Fibroblast of skin of abdomen (primary cell): ENCODE data around the gene TNPO1.
"Not testable (repeated sequence)": the region's sequence is repeated elsewhere in the genome, so short reads cannot be mapped to it uniquely, and the experiment has no call there.

ENCODE experiments used
- DNase-seq: peaks from one replicate; pipeline ENCODE4 v3.0.0-alpha.2; 2013

Gene TNPO1

DNA sequence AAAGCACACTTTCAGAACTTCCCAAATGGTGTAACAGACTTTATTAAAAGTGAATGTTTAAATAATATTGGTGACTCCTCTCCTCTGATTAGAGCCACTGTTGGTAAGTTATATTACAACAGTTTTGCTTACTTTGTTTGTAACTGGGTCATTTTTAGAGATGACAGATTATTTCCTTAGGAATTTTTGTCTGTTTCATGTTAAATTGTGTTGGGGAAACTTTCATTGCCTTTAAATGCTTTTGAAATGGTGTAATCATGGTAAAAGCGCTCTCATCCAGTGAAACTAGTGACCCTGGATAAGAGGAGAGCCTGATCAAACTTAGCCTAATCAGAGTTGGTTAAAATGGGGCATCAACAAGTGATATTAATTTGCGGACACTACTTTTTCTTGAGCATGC, 39.4 kb downstream of the TNPO1 start:
- no peak for DNase-seq

DNA sequence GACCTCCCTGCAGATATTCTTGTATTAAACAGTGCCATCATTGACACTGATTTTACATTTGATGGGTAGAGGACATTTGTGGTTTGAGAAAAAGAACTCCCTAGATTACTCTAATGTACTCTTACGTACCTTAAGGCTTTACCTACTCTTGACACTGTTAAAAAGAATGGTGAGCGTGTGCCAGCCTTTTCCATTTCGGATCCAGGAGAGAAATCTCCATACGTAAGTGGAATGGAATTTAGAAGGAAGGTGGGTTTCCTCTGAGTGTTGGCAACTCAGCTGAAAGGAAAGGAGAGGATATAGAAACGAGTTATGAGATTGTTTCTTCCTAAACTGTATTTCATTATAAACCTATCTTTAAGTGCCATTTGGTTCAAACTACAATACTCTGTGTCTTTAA, 40.9 kb downstream of the TNPO1 start:
- DNase-seq = no peak

DNA sequence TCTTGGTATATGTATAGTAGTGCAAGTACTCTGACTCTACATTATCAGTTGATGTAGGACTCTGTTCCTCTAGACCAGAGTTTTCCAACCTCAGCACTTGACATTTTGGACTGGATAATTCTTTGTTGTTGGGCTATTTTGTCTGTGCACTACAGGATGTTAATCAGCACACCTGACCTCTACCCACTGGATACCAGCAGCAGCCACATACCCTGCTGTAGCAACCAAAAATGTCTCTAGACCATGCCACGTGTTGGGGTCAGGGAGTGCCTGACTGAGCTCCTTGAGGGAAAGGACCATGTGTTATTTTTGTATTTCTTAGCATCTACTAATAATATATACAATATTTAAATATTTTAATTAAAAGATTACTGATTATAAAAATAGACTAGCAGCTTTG, 42.7 kb downstream of the TNPO1 start:
- DNase-seq = no peak

DNA sequence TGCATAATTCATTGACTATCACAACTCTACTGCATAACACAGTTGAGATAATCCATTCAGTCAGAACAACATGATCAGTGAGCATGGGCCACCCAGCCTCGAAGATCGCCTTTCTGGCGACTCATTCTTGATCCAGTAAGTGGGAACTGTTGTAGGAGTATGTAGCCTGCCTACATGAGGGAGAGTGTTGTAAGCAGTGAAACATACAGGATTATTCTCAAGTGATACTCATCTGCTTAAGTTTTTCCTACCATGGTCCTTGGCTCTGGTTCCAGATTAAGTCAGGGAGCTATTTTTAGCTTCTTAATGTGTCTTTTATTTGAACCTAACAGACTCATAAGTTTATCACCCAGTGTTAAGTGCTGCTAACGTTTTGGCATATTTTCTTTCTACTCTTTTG, 44.0 kb downstream of the TNPO1 start:
- peak; percentile 48 for DNase-seq

DNA sequence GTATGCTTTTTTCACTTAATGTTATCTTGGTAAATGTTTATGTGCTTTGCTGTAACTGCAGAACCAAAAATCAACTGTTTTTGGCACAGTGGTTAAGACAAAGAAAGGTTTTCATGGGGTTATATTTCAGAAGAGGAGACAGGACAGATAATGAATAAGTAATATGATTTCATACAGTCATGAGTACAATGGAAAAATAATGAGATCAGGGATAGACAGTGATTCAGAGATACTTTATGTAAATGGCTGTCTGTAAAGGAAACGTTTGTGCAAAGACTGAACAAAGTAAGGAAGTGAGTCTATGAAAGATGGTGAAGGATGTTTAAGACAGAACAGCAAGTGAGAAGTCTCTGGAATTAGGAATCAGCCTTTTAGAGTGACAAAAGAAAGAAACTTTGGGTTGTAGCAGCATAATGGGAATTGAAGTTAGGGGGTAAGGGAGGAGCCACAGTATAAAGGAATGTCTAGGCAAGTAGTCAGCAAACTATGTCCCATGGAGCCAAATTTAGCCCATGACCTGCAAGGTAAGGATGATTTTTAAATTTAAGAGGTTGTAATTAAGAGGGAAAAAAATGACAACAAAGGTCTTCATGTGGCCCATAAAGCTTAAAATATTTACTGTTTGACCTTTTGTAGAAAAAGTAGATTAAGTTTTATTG, 55.0 kb downstream of the TNPO1 start:
- peak; percentile 2 for DNase-seq

DNA sequence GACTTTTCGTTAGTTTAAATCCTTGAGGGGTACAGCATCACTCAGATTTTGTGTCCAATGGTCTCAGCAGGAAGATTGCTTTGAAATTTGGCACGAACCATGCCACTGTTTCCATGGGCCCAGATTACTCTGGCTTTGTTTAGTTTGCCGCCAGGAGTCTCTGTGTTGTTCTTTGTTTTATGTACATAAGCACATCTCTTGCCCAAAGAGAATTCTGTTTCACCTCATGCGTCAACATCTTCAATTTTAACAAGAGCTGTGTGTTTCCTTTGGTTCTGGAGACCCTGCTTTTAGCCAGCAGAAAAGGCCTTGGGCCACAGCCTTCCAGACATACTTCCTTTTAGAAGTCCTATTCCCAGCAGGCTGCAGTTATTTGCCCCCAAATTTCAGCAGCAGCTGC, 62.4 kb downstream of the TNPO1 start:
- no peak for DNase-seq

DNA sequence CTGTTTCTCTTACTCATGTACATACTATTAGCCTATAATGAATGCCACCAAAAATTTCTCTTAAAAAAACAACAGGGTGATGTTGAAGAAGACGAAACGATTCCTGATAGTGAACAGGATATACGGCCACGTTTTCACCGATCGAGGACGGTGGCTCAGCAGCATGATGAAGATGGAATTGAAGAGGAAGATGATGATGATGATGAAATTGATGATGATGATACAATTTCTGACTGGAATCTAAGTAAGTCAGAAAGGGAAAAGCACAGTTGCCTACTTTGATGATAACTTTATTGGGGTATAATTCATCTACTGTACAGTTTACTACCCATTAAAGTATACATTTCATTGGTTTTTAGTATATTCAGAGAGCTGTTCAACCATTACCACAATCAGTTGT, 66.5 kb downstream of the TNPO1 start:
- no peak for DNase-seq

DNA sequence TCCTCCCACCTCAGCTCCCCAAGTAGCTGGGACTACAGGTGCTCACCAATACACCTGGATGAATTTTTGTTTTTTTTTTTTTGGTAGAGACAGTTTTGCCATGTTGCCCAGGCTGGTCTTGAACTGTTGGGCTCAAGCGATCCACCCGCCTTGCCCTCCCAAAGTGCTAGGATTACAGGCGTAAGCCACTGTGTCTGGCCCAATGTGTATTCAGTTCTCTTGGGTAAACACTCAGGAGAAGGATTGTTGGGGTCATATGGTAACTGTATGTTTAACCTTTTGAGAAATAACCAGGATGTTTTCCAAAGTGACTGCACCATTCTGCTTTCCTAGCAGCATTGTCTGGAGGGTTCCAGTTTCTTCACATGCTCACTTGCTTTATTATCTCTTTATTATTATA, 67.4 kb downstream of the TNPO1 start:
- DNase-seq = no peak

DNA sequence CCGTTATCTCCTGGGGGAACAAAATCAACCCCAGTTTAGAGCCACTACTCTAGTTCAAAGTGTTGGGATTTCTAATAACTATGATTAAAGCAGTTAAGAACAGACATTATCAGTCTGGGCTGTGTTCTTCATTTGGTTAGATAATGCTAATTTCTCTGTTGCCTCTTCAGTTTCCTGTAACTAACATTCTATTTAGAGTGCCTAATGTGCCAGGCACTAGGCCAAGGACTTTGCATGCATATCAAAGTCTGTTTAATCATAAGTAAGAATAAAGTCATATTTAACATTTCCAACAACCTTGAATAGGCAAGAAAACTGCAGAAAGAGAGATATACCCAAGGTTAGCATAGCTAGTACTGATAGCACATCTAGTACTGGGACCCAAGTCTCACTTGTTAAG, 68.4 kb downstream of the TNPO1 start:
- DNase-seq = no peak

DNA sequence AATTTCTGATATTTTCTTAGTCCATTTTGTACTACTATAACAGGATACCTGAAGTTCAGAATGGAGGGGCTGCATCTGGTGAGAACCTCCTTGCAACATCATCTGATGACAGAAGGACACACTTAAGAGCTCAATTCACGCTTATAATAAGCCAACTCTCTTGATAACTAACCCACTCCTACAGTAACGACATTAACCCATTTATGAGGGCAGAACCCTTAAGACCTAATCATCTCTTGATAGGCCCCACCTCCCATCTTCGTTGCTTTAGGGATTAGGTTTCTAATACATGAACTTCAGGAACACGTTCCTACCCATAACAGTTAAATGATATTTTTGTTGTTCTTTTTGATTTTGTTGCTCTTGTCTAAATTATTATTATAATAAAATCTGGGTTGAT, 69.4 kb downstream of the TNPO1 start:
- DNase-seq = no peak

DNA sequence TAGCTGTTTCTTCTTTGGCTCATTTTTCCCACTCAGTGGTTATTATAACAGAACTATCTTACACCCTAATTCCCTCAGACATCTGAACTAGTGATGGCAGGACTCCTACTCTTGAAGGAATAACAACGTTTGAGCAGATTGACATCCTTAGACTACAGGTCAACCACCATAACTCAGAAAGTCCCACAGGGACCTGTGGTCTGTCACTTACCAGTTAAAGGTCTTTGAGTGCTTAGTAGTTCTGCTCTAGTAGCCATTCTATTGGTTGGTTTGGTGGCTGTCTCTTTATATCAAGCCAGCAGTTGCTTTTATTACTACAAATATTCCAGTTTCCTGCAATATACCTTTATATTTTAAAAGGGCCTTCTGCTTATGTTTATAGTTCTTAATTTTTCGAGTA, 72.1 kb downstream of the TNPO1 start:
- no peak for DNase-seq

DNA sequence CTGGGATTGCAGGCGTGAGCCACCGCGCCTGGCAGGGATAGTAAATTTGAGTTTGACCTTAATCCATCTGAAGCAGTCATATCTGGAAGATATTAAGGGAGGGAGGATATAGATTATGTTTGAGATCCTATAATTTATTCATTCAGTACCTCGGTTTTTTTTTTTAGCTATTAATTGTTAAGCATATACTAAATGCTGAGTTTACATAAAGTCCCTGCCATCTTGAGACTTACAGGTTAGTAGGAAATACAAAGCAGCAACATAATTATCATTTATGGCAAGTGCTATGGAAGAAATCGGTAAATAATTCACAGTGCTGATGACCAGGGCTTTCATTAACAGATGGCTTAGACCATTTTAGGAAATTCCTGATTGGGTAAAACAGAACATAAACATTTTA, 72.9 kb downstream of the TNPO1 start:
- no peak for DNase-seq

DNA sequence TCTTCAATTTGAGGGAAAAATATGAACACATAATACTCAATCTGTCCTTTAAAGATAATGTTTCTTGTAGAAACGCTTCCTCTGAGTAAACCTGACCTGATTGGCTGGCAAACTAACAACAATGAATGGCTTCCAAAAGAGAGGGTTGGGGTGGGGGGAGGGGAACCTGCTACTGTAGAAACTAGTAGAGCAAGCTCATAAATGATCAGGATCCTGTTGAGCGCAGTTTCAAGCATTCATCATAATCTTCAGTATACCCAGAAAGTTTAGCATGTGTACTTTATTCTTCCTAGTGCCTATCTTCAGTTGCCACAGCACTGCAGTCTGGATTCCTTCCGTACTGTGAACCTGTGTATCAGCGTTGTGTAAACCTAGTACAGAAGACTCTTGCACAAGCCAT, 76.4 kb downstream of the TNPO1 start:
- no peak for DNase-seq

DNA sequence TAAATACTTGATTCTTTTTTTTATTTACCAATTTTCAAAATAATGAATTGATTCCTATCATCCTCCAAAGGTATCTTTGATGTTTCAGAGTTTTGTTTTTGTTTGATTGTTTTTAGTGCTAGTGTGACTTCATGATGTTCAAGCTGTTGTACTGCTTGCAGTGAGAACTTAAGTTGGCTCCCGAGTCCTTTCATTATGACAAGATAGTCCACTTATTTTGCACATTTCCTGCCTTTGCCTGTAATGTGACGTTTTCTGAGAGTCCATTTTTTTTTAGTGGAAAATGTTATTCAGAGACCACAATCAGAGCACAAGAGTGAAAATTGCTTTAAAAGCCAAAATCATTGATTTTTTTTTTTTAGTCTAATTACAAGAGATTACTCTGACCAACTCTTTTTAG, 79.3 kb downstream of the TNPO1 start:
- no peak for DNase-seq

DNA sequence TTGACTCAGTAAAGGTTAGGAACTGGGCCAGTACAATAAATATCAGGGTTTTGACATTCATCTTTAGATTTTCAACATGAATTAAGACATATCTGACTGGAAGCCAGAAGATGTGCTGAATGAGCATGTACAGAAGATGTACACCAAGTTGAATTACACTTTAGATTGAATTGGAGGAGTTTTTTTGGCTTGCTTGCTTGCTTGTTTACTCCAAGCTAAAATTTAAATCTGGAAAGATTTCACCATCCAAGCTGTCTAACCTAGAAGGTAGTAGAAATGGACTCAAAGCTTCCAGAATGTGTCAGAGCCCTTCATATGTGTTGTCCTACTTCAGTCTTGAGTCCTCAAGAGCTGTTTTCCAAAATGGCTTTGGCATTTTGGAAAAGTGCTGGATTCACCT, 90.3 kb downstream of the TNPO1 start:
- DNase-seq = no peak

DNA sequence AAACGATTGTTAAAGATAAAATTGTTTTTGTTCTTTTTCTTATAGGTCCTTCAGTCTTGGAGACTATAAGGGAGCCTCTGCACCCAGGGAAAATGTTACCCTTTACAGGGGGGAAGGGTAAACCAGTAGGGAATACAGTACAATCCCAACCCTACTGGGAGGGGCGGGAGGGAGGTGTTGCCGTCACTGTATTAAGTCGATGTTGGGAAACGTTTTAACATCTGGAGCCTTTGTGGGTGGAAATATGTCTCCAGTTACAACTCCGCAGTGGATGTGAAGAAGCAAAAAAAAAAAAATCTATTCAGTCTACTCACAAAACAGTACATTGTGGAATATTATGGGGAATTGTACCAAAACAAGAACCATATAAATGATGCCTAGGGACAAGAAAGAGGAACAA, 92.2 kb downstream of the TNPO1 start:
- DNase-seq = peak; percentile 30

DNA sequence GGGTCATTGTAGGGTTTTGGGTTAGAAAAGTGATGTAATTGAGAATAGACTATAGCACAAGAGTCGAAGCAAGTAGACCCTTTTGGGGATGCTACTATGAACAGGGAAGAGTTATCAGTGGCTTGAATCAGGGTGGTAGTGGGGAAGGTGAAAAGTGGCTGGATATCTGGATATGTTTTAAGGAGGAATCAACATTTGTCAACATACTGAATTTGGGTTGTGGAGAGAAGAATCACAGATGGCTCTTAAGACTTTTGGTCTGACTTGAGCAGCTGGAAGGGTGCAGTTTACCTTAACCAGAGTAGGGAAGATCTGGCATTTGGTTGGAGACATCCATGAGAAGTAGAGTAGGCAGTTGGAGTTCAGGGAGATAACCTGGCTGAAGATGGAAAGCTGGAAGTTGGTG, 100.9 kb downstream of the TNPO1 start:
- DNase-seq = no peak

DNA sequence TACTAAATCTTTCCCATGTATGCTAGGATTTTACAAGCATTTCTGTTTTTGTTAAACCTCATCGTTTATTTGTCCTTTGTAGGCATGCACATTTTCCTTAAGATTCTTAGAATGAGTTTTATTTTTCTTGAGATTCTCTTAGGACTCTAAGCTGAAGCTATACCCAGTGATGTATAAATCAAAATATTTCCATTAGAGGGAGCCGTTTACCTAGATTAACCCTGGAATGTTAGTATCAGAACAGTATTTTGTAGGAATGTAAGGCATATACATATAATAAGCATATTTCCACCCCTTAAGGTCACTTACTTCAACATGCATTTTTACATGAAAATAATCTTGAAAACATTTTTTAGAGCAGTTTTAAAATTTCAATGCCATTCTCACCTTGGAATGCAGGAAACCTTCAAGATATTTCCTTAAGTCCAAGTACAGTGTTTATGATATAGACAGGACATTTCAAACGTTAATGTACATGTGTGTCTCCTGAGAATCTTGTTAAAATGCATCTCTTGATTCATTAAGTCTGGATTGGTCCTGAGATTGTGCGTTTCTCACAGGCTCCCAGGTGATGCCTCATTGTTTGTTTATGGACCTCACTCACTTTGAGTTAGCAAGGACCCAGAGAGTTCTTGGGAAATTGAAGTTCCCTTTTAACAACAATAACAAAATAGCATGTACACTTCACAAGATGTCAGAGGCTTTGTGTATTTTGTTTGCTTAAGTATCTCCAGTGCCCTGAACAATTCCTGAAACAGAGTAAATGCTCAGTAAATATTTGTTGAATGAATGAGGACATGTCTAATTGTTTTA, 104.4 kb downstream of the TNPO1 start:
- DNase-seq = peak; percentile 57

DNA sequence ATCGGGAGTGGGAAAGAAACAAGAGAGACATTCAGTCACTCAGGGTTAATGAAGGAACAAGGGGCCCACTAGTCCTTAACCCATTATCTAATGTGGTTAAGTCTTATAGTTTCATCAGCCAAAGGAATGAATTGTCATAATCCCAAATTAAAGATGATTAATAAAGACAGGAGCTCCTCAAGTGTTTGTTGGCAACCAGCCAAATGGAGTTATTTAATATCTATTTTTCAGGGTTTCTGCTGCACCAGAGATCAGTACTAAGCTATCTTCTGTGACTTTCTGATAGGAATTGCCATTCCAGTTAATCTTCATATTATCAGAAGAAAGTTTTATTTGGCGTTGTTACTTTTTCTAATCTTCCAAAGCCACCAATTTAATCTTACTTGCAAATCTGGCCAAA, 105.4 kb downstream of the TNPO1 start:
- no peak for DNase-seq

DNA sequence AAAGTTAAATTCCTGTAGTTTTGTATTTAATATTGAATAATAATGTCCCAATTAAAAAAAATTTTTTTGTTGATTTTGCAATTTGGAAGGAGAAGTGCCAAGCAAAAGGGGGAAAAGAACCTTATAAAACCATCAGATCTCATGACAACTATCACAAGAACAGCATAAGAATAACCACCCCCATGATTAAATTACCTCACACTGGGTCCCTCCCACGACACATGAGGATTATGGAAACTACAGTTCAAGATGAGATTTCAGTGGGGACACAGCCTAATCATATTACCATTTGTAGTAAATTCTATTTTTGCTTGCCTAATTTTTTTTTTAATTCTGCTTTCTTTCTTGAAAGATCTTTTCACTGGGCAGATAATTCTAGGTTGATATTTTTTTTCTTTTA, 106.0 kb downstream of the TNPO1 start:
- no peak for DNase-seq

DNA sequence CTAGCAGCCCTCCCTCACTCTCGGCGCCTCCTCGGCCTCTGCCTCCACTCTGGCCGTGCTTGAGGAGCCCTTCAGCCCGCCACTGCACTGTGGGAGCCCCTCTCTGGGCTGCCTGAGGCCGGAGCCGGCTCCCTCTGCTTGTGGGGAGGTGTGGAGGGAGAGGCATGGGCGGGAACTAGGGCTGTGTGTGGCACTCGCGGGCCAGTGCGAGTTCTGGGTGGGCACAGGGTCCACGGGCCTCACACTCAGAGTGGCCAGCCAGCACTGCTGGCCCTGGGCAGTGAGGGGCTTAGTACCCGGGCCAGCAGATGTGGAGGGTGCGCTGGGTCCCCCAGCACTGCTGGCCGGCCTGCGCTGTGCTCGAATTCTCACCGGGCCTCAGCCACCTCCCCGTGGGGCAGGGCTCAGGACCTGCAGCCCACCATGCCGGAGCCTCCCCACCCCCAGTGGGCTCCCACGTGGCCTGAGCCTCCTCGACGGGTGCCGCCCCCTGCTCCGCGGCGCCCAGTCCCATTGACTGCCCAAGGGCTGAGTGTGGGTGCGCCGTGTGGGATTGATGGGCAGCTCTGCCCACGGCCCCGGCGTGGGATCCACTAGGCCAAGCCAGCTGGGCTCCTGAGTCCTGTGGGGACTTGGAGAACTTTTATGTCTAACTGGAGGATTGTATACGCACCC, 109.0 kb downstream of the TNPO1 start:
- no peak for DNase-seq

DNA sequence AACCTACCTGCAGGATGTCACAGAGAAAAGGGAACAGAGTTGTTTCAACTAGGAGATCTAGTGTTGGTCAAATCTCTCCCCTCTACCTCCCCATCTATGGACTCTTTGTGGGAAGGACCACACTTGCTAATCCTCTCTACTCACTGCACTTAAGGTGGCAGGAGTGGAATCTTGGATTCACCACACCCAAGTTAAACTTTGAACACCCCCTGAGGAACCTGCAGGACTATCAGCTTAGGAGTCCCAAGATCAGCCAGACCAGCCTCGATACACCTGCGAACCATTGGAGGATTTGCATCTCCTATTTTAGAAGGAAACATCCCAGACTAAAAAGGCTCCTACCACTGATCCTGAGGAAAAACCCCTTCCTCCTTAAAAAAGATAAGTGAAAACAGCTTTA, 116.2 kb downstream of the TNPO1 start:
- not testable (repeated sequence) for DNase-seq

DNA sequence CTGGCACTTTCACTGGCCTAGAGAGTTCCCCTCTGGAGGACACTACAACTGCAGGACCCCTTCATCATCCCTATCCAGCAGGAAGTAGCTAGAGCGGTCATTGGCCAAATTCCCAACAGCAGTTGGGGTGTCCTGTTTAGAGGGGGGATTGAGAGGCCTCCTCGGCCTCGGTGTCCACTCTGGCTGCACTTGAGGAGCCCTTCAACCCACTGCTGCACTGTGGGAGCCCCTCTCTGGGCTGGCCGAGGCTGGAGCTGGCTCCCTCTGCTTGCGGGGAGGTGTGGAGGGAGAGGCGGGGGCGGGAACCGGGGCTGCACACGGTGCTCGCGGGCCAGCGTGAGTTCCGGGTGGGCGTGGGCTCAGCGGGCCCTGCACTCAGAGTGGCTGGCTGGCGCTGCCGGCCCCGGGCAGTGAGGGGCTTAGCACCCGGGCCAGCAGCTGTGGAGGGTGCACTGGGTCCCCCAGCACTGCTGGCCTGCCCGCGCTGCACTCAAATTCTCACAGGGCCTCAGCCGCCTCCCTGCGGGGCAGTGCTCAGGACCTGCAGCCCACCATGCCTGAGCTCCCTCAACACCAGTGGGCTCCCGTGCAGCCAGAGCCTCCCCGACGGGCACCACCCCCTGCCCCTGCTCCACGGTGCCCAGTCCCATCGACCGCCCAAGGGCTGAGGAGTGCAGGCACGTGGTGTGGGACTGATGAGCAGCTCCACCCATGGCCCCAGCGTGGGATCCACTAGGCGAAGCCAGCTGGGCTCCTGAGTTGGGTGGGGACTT, 118.7 kb downstream of the TNPO1 start:
- not testable (repeated sequence) for DNase-seq
